Fibroblast of lung (primary cell): Measurements from ENCODE around the gene CYP4F12. TPM values are rescaled to one million over a fixed set of nuclear protein-coding genes. Genes with fewer than 3 reads are reported as not detected.

ENCODE experiments used
- DNase-seq, 2 donors: peaks; one replicate each; pipeline versions ENCODE4 v3.0.0 to v3.0.0-alpha.2; 2010; ENCODE audit warnings: low read depth in 2 of 2
- H2AFZ ChIP-seq: 2 replicates; pipeline ENCODE4 v1.5.1; 2012; ENCODE audit warnings: low read length, control low read depth, inconsistent platforms
- H3K27ac ChIP-seq: 2 replicates; pipeline ENCODE4 v1.5.1; 2011; ENCODE audit warnings: low read length, control low read depth; ENCODE audit not compliant: insufficient read depth
- H3K27me3 ChIP-seq: 2 replicates; pipeline ENCODE4 v1.5.1; 2011; ENCODE audit warnings: mild to moderate bottlenecking, low read length; ENCODE audit not compliant: control insufficient read depth, insufficient read depth
- H3K36me3 ChIP-seq: 2 replicates; pipeline ENCODE4 v1.5.1; 2011; ENCODE audit warnings: low read length; ENCODE audit not compliant: control insufficient read depth, insufficient read depth
- H3K4me1 ChIP-seq: 2 replicates; pipeline ENCODE4 v1.5.1; 2011; ENCODE audit warnings: low read length; ENCODE audit not compliant: control insufficient read depth, insufficient read depth; ENCODE audit errors: extremely low read depth
- H3K4me2 ChIP-seq: 2 replicates; pipeline ENCODE4 v1.5.1; 2011; ENCODE audit warnings: low read length, control low read depth; ENCODE audit not compliant: insufficient read depth; ENCODE audit errors: extremely low read depth
- H3K4me3 ChIP-seq, 4 experiments: fragments of 200-600 bp in 1 of 4; sonication (generic) in 1 of 4; replicated peaks in 1 of 4; 2 replicates each; pipeline ENCODE4 v1.5.1; 2011 to 2016; ENCODE audit warnings: low read length in 4 of 4, low read depth in 3 of 4, mild to moderate bottlenecking in 3 of 4, control low read depth in 2 of 4, inconsistent platforms in 1 of 4, mixed read lengths in 1 of 4; ENCODE audit not compliant: insufficient read depth in 1 of 4; ENCODE audit errors: control extremely low read depth in 1 of 4
- H3K79me2 ChIP-seq: 2 replicates; pipeline ENCODE4 v1.5.1; 2012; ENCODE audit warnings: mild to moderate bottlenecking, low read length, inconsistent platforms; ENCODE audit not compliant: control insufficient read depth, insufficient read depth
- H3K9ac ChIP-seq: 2 replicates; pipeline ENCODE4 v1.5.1; 2011; ENCODE audit warnings: mild to moderate bottlenecking, low read length, control low read depth; ENCODE audit not compliant: insufficient read depth
- H3K9me3 ChIP-seq: 2 replicates; pipeline ENCODE4 v1.5.1; 2012; ENCODE audit warnings: low read depth, low read length; ENCODE audit not compliant: control insufficient read depth, insufficient read depth
- H4K20me1 ChIP-seq: 2 replicates; pipeline ENCODE4 v1.5.1; 2011; ENCODE audit warnings: low read length; ENCODE audit not compliant: control insufficient read depth, insufficient read depth; ENCODE audit errors: extremely low read depth
- EZH2 ChIP-seq: IDR thresholded peaks from 2 replicates; pipeline ENCODE4 v1.5.1; 2012; ENCODE audit warnings: low read length, control low read depth, mild to moderate bottlenecking; ENCODE audit errors: missing control alignments
- polyA plus RNA-seq, 2 donors: library from polyadenylated mRNA; depleted of rRNA in 1 of 2; stranded (reverse) in 1 of 2; unstranded in 1 of 2; fragments of >200 nt; gene quantifications; 2 replicates each; pipeline ENCODE4 v1.2.1, GENCODE V29; 2011 to 2012; ENCODE audit warnings: missing spikeins in 1 of 2
- total RNA-seq: library from RNA; depleted of rRNA; stranded (reverse); fragments of >200 nt; gene quantifications from 2 replicates; pipeline ENCODE4 v1.2.1, GENCODE V29; 2014
- TF ChIP-seq, protein P1 (sequence below), 2 donors: IDR thresholded peaks in 1 of 2; conservative IDR thresholded peaks in 1 of 2; 1 replicate in 1 of 2; 2 replicates in 1 of 2; pipeline ENCODE4 v1.5.1; 2011 to 2012; ENCODE audit warnings: low read length in 2 of 2, control low read depth in 1 of 2, inconsistent platforms in 1 of 2, low read depth in 1 of 2, mild to moderate bottlenecking in 1 of 2

The CYP4F12 gene
- total and polyA plus RNA-seq, 2 donors (not counting 1 experiment from before 2014, with no cell fraction given) = not detected

GRCh38 chr19:15671891-15672579, 852 bp upstream of the CYP4F12 start:
- no peak for DNase-seq
- Histone ChIP-seq H3K27me3 (no peaks in the 10 kb centered on the region), H4K20me1 (no peaks in the 10 kb centered on the region), H3K79me2 (no peaks in the 10 kb centered on the region), H3K4me3 (no peak overlapping the region), H3K4me1 (no peaks in the 10 kb centered on the region), H3K9ac (no peak overlapping the region), H3K36me3 (no peaks in the 10 kb centered on the region), H3K9me3 (no peaks in the 10 kb centered on the region), H2AFZ (no peak overlapping the region), H3K27ac (no peak overlapping the region), H3K4me2 (no peak overlapping the region)
- no peak for TF ChIP-seq EZH2
- TF ChIP-seq, protein P1, sequence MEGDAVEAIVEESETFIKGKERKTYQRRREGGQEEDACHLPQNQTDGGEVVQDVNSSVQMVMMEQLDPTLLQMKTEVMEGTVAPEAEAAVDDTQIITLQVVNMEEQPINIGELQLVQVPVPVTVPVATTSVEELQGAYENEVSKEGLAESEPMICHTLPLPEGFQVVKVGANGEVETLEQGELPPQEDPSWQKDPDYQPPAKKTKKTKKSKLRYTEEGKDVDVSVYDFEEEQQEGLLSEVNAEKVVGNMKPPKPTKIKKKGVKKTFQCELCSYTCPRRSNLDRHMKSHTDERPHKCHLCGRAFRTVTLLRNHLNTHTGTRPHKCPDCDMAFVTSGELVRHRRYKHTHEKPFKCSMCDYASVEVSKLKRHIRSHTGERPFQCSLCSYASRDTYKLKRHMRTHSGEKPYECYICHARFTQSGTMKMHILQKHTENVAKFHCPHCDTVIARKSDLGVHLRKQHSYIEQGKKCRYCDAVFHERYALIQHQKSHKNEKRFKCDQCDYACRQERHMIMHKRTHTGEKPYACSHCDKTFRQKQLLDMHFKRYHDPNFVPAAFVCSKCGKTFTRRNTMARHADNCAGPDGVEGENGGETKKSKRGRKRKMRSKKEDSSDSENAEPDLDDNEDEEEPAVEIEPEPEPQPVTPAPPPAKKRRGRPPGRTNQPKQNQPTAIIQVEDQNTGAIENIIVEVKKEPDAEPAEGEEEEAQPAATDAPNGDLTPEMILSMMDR (conservative IDR thresholded peaks at IDR 0.05 in 1 of 2, IDR thresholded peaks at IDR 0.05 in 1 of 2; ENCODE audit: low read depth in 1 of 2, low read length in 2 of 2) = no peak

DNA sequence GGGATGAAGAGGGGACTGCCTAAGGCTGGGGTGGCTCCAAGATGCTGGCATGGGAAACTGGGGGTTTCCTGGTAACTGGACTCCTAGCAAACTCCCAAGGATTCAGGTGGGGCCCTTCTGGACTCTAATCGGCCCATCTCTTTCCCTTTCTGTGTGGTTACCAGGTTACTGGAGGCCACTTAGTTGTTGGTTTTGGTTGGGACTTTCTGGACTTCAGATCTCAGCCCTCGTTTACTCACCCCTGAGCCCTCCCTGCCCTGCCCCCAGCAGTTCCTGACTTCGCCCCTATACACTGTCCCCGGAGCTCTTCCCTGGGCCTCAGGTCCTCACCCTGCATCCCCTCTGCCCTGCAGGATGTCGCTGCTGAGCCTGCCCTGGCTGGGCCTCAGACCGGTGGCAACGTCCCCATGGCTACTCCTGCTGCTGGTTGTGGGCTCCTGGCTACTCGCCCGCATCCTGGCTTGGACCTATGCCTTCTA, 328 bp downstream of the CYP4F12 start:
- H3K27me3 ChIP-seq = no peaks in the 10 kb centered on the region
- DNase-seq = no peak

GRCh38 chr19:15675560-15675959, 2.7 kb downstream of the CYP4F12 start:
- no peaks in the 10 kb centered on the region for H3K36me3 ChIP-seq
- no peak overlapping the region for H3K4me3 ChIP-seq
- no peak for DNase-seq
- no peak overlapping the region for H3K9ac ChIP-seq
- H3K4me2 ChIP-seq = no peak overlapping the region
- H2AFZ ChIP-seq = no peak overlapping the region
- H4K20me1 ChIP-seq = no peaks in the 10 kb centered on the region
- no peaks in the 10 kb centered on the region for H3K4me1 ChIP-seq
- no peak overlapping the region for H3K27ac ChIP-seq
- no peaks in the 10 kb centered on the region for H3K9me3 ChIP-seq
- TF ChIP-seq, protein P1 (conservative IDR thresholded peaks at IDR 0.05 in 1 of 2, IDR thresholded peaks at IDR 0.05 in 1 of 2; ENCODE audit: low read depth in 1 of 2, low read length in 2 of 2) = no peak
- TF ChIP-seq EZH2 = no peak
- no peaks in the 10 kb centered on the region for H3K27me3 ChIP-seq
- no peaks in the 10 kb centered on the region for H3K79me2 ChIP-seq

More for the DNA sequence above, 328 bp downstream of the CYP4F12 start:
- Histone ChIP-seq H3K4me1 (no peaks in the 10 kb centered on the region), H3K9me3 (no peaks in the 10 kb centered on the region), H2AFZ (no peak overlapping the region), H3K27ac (no peak overlapping the region), H3K4me3 (no peak overlapping the region), H3K4me2 (no peak overlapping the region), H4K20me1 (no peaks in the 10 kb centered on the region), H3K9ac (no peak overlapping the region), H3K36me3 (no peaks in the 10 kb centered on the region), H3K79me2 (no peaks in the 10 kb centered on the region)
- TF ChIP-seq EZH2 = no peak
- TF ChIP-seq, protein P1 (conservative IDR thresholded peaks at IDR 0.05 in 1 of 2, IDR thresholded peaks at IDR 0.05 in 1 of 2; ENCODE audit: low read depth in 1 of 2, low read length in 2 of 2) = no peak
